H9 (cell line): ENCODE results near the gene ZNG1F. TPM values are rescaled to one million over a fixed set of nuclear protein-coding genes. Genes with fewer than 3 reads are reported as not detected.
"Not testable (repeated sequence)": the region's sequence is repeated elsewhere in the genome, so short reads cannot be mapped to it uniquely, and the experiment has no call there.

Experiments used
- DNase-seq: peaks from one replicate; pipeline ENCODE4 v3.0.0-alpha.2; 2017
- H2AFZ ChIP-seq: one replicate; pipeline ENCODE4 v1.6.1; 2013; ENCODE audit warnings: mild to moderate bottlenecking, low read length, control low read depth, moderate library complexity
- H2AK5ac ChIP-seq: 2 replicates; pipeline ENCODE4 v1.6.1; 2013; ENCODE audit warnings: low read length, control low read depth, mixed read lengths; ENCODE audit not compliant: insufficient read length
- H2BK120ac ChIP-seq: one replicate; pipeline ENCODE4 v1.6.1; 2013; ENCODE audit warnings: low read depth, mild to moderate bottlenecking, low read length, control low read depth, inconsistent platforms; ENCODE audit not compliant: poor library complexity, severe bottlenecking
- H2BK12ac ChIP-seq: 2 replicates; pipeline ENCODE4 v1.6.1; 2013; ENCODE audit warnings: low read length, control low read depth, mixed read lengths, low read depth; ENCODE audit not compliant: insufficient read length
- H2BK15ac ChIP-seq: 2 replicates; pipeline ENCODE4 v1.6.1; 2013; ENCODE audit warnings: low read depth, low read length, control low read depth
- H2BK20ac ChIP-seq: one replicate; pipeline ENCODE4 v1.6.1; 2013; ENCODE audit warnings: low read depth, mild to moderate bottlenecking, low read length, control low read depth, inconsistent platforms; ENCODE audit not compliant: poor library complexity, severe bottlenecking
- H2BK5ac ChIP-seq: 2 replicates; pipeline ENCODE4 v1.6.1; 2013; ENCODE audit warnings: low read length, control low read depth, mixed read lengths; ENCODE audit not compliant: insufficient read length
- H3K14ac ChIP-seq: 2 replicates; pipeline ENCODE4 v1.6.1; 2013; ENCODE audit warnings: low read length, control low read depth; ENCODE audit not compliant: insufficient read depth
- H3K18ac ChIP-seq: 2 replicates; pipeline ENCODE4 v1.6.1; 2013; ENCODE audit warnings: low read depth, mild to moderate bottlenecking, mixed read lengths, low read length, control low read depth; ENCODE audit not compliant: insufficient read length
- H3K23ac ChIP-seq: 2 replicates; pipeline ENCODE4 v1.6.1; 2013; ENCODE audit warnings: low read length, control low read depth, mixed read lengths, low read depth; ENCODE audit not compliant: insufficient read length
- H3K23me2 ChIP-seq: 2 replicates; pipeline ENCODE4 v1.6.1; 2013; ENCODE audit warnings: low read depth, mild to moderate bottlenecking, mixed read lengths, low read length, control low read depth; ENCODE audit not compliant: insufficient read length, poor library complexity, severe bottlenecking
- H3K27ac ChIP-seq: 2 replicates; pipeline ENCODE4 v1.5.1; 2013; ENCODE audit warnings: low read length, control low read depth, mixed read lengths, low read depth; ENCODE audit not compliant: insufficient read length
- H3K27me3 ChIP-seq: 2 replicates; pipeline ENCODE4 v1.6.1; 2013; ENCODE audit warnings: low read length, control low read depth, inconsistent platforms; ENCODE audit not compliant: insufficient read depth
- H3K4ac ChIP-seq: 2 replicates; pipeline ENCODE4 v1.6.1; 2013; ENCODE audit warnings: low read depth, mild to moderate bottlenecking, control low read depth, inconsistent platforms, low read length, moderate library complexity
- H3K4me1 ChIP-seq: 2 replicates; pipeline ENCODE4 v1.6.1; 2013; ENCODE audit warnings: low read length, control low read depth, inconsistent platforms; ENCODE audit not compliant: insufficient read depth
- H3K4me2 ChIP-seq: 2 replicates; pipeline ENCODE4 v1.6.1; 2013; ENCODE audit warnings: low read length, control low read depth, mixed read lengths; ENCODE audit not compliant: insufficient read length, insufficient read depth
- H3K56ac ChIP-seq: 2 replicates; pipeline ENCODE4 v1.6.1; 2013; ENCODE audit warnings: low read depth, mild to moderate bottlenecking, mixed read lengths, low read length, control low read depth; ENCODE audit not compliant: insufficient read length
- H3K79me1 ChIP-seq: 2 replicates; pipeline ENCODE4 v1.6.1; 2013; ENCODE audit warnings: low read depth, mild to moderate bottlenecking, moderate library complexity, low read length, control low read depth, inconsistent platforms; ENCODE audit not compliant: insufficient read depth, poor library complexity, severe bottlenecking
- H3K79me2 ChIP-seq: 2 replicates; pipeline ENCODE4 v1.6.1; 2013; ENCODE audit warnings: low read length, control low read depth, inconsistent platforms; ENCODE audit not compliant: insufficient read depth
- H3K9ac ChIP-seq: 2 replicates; pipeline ENCODE4 v1.6.1; 2013; ENCODE audit warnings: low read length, control low read depth, mixed read lengths; ENCODE audit not compliant: insufficient read length; ENCODE audit errors: extremely low read depth
- H3K9me3 ChIP-seq: one replicate; pipeline ENCODE4 v1.6.1; 2013; ENCODE audit warnings: low read depth, low read length, inconsistent platforms; ENCODE audit not compliant: control insufficient read depth
- H3T11ph ChIP-seq: one replicate; pipeline ENCODE4 v1.6.1; 2013; ENCODE audit warnings: mild to moderate bottlenecking, low read length, control low read depth, inconsistent platforms
- H4K20me1 ChIP-seq: one replicate; pipeline ENCODE4 v1.6.1; 2013; ENCODE audit not compliant: control insufficient read depth, insufficient read length, insufficient read depth
- H4K5ac ChIP-seq: 2 replicates; pipeline ENCODE4 v1.6.1; 2013; ENCODE audit warnings: low read depth, mild to moderate bottlenecking, mixed read lengths, low read length, control low read depth; ENCODE audit not compliant: insufficient read length
- H4K8ac ChIP-seq: replicated peaks from 2 replicates; pipeline ENCODE4 v1.6.1; 2013; ENCODE audit warnings: low read length, control low read depth, mixed read lengths, low read depth; ENCODE audit not compliant: insufficient read length
- H4K91ac ChIP-seq: 2 replicates; pipeline ENCODE4 v1.6.1; 2013; ENCODE audit warnings: low read depth, mild to moderate bottlenecking, moderate library complexity, mixed read lengths, low read length, control low read depth; ENCODE audit not compliant: insufficient read length
- H3K27ac Mint-ChIP-seq, 3 experiments: 2 replicates in 2 of 3; 3 replicates in 1 of 3; pipeline ENCODE4 v1.8.0; 2020 to 2021; ENCODE audit warnings: mixed read lengths in 3 of 3, mild to moderate bottlenecking in 1 of 3, moderate library complexity in 1 of 3
- H3K27me3 Mint-ChIP-seq: 2 replicates; pipeline ENCODE4 v1.8.0; 2021; ENCODE audit warnings: low read depth, mild to moderate bottlenecking, moderate library complexity, mixed read lengths
- H3K36me3 Mint-ChIP-seq, 3 experiments: 2 replicates in 2 of 3; 3 replicates in 1 of 3; pipeline ENCODE4 v1.8.0; 2020 to 2021; ENCODE audit warnings: low read depth in 3 of 3, mixed read lengths in 3 of 3; ENCODE audit not compliant: insufficient read depth in 1 of 3
- H3K4me1 Mint-ChIP-seq, 2 experiments: 2 replicates each; pipeline ENCODE4 v1.8.0; 2020; ENCODE audit warnings: mixed read lengths in 2 of 2
- H3K4me3 Mint-ChIP-seq, 2 experiments: 2 replicates in 1 of 2; 3 replicates in 1 of 2; pipeline ENCODE4 v1.8.0; 2020 to 2021; ENCODE audit warnings: mild to moderate bottlenecking in 2 of 2, mixed read lengths in 2 of 2, moderate library complexity in 1 of 2
- H3K9me3 Mint-ChIP-seq, 2 experiments: 2 replicates in 1 of 2; 3 replicates in 1 of 2; pipeline ENCODE4 v1.8.0; 2020; ENCODE audit warnings: mild to moderate bottlenecking in 2 of 2, mixed read lengths in 2 of 2, moderate library complexity in 1 of 2
- WGBS: extraction: QIAGEN DNeasy Blood & Tissue Kit; methylation state at CpG from one replicate; pipeline ENCODE4 v1.1.7; 2013; ENCODE audit warnings: missing lambda C conversion rate, low lambda C conversion rate, mixed read lengths; ENCODE audit not compliant: insufficient read length; ENCODE audit errors: extremely low coverage; 5-methylcytosine and 5-hydroxymethylcytosine counted together
- total RNA-seq: library from RNA; stranded (reverse); gene quantifications from 2 replicates; pipeline ENCODE4 v1.2.1, GENCODE V29; 2021

ZNG1F gene
- total RNA-seq, 1 experiment from 2014 or later = 13.4 TPM

DNA sequence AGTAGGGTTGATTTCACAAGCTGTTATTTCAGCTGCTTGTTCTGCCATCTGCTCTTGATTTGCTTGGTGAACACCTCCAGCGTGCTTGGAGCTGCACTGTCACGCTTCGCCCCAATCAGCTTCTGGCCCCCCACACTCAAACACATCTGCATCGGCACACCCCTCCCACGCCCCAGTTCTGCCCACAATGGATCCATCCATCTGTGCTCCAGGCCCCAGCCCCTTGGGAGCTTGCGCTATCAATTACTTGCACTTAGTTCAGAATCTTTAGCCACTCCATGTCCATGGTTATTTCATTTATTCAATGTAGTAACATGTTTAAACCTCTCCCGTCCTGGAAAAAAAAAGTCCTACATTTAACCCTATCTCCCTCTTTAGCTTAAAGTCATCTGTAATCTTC is 88.6 kb downstream of the ZNG1F start:
- not testable (repeated sequence) for H4K91ac ChIP-seq, H3T11ph ChIP-seq, H3K18ac ChIP-seq, H3K4me1 ChIP-seq, H2AFZ ChIP-seq, H3K23me2 ChIP-seq, H4K20me1 ChIP-seq, H3K4ac ChIP-seq, H2AK5ac ChIP-seq, H3K4me1 Mint-ChIP-seq, H3K14ac ChIP-seq, H3K4me2 ChIP-seq, H3K56ac ChIP-seq, H3K27me3 ChIP-seq, H2BK5ac ChIP-seq, H3K9me3 ChIP-seq, H2BK20ac ChIP-seq, DNase-seq, H4K5ac ChIP-seq, H3K23ac ChIP-seq, H3K9ac ChIP-seq, H3K27ac Mint-ChIP-seq, H3K79me1 ChIP-seq, H3K27ac ChIP-seq, H3K79me2 ChIP-seq, H3K36me3 Mint-ChIP-seq, H4K8ac ChIP-seq, H3K4me3 Mint-ChIP-seq, H2BK120ac ChIP-seq, H2BK12ac ChIP-seq, H2BK15ac ChIP-seq
- no CpG with 5 or more reads among the region's 7 CpGs for WGBS
- Mint-ChIP-seq H3K27me3 (peaks cover 47% of the 10 kb centered on the region), H3K9me3 (peaks cover 22 to 23% of the 10 kb centered on the region in 2 experiments)

- H2BK15ac ChIP-seq, H2BK20ac ChIP-seq, H3K4me3 Mint-ChIP-seq, H3K36me3 Mint-ChIP-seq, H3K27me3 ChIP-seq, DNase-seq, H3K27ac Mint-ChIP-seq, H3T11ph ChIP-seq, H4K91ac ChIP-seq, H3K9me3 ChIP-seq, H2AK5ac ChIP-seq, H3K27ac ChIP-seq, H3K4ac ChIP-seq, H2BK5ac ChIP-seq, H3K4me1 Mint-ChIP-seq, H2BK12ac ChIP-seq, H3K4me2 ChIP-seq, H3K23ac ChIP-seq, H2AFZ ChIP-seq, H3K9ac ChIP-seq, H3K18ac ChIP-seq, H4K20me1 ChIP-seq, H3K4me1 ChIP-seq, H3K23me2 ChIP-seq, H4K5ac ChIP-seq, H3K56ac ChIP-seq, H3K79me1 ChIP-seq, H2BK120ac ChIP-seq, H3K79me2 ChIP-seq, H3K14ac ChIP-seq, H4K8ac ChIP-seq: not testable (repeated sequence)
- no CpG with 5 or more reads among the region's 4 CpGs for WGBS
- peaks cover 53% of the 10 kb centered on the region for H3K27me3 Mint-ChIP-seq
- H3K9me3 Mint-ChIP-seq = peaks cover 22 to 23% of the 10 kb centered on the region in 2 experiments
Measured at GRCh38 chr9:41098759-41099158, 90.4 kb downstream of the ZNG1F start.
